Activated naive CD8-positive, alpha-beta T cell treated with anti-CD3 and anti-CD28 coated beads, Interleukin-2, amount 10 ng/mL, durations not matched to agents 7 days and 5 days (primary cell): Measurements from ENCODE around the gene KIAA0825. TPM values are rescaled to one million over a fixed set of nuclear protein-coding genes. Genes with fewer than 3 reads are reported as not detected.

Source experiments
- ATAC-seq: fragments of 150-1000 bp; cut with Tn5 transposase; one replicate; pipeline ENCODE4 v1.10.0; 2021; ENCODE audit warnings: low read depth, moderate library complexity
- POLR2A ChIA-PET: fragments of 350-600 bp; sonication (Branson Sonifier 250); formaldehyde crosslinking; loops from one replicate; lab custom pipeline; 2021; ENCODE audit warnings: antibody characterized with exemption; lab: Charles Lee
- DNase-seq: peaks from one replicate; pipeline ENCODE4 v3.0.0; 2021
- H3K27ac Mint-ChIP-seq: one replicate; pipeline ENCODE4 v1.8.0; 2022; ENCODE audit warnings: mild to moderate bottlenecking, mixed read lengths
- H3K27me3 Mint-ChIP-seq: one replicate; pipeline ENCODE4 v1.8.0; 2022; ENCODE audit warnings: mild to moderate bottlenecking, moderate library complexity, mixed read lengths
- H3K36me3 Mint-ChIP-seq: one replicate; pipeline ENCODE4 v1.8.0; 2021; ENCODE audit warnings: mild to moderate bottlenecking, mixed read lengths
- H3K4me1 Mint-ChIP-seq: one replicate; pipeline ENCODE4 v1.8.0; 2021; ENCODE audit warnings: mixed read lengths
- H3K4me3 Mint-ChIP-seq: one replicate; pipeline ENCODE4 v1.8.0; 2022; ENCODE audit warnings: mild to moderate bottlenecking, moderate library complexity, mixed read lengths
- H3K9me3 Mint-ChIP-seq: one replicate; pipeline ENCODE4 v1.8.0; 2021; ENCODE audit warnings: mixed read lengths
- total RNA-seq, 2 experiments: library from RNA; stranded (reverse); gene quantifications; one replicate each; pipeline ENCODE4 v1.2.3, GENCODE V29; 2021

Gene KIAA0825
- total RNA-seq, 2 experiments from 2014 or later, result 1.9 to 2.2 TPM

DNA sequence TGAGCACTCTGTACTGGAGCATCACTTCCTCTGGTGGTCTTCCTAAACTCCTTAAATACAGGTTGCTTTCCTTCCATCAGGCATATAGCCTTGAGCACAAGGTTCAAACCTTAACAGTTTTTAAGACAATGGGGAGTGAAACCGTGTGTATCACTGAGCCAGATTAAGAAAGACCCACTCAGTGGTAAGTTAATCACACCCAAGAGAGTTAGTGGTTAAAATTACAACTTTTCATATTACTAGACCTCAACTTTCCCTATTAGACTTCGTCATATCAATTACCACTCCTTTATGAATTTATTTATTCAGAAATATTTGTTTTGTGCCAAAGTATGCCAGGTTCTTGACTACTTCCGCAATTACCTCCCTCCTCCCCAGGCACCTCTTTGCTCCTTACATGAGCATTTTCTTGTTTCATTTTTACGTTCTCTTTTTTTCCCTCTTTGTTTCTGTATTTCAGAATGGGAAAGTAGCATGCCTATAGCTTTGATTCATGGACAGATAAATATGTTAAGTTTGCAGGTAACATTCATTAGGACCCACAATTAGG lies 351.0 kb downstream of the KIAA0825 start:
- no peak for ATAC-seq
- Mint-ChIP-seq H3K27ac (no peak overlapping the region), H3K27me3 (peaks cover 2% of the 10 kb centered on the region), H3K4me3 (no peak overlapping the region), H3K9me3 (peaks cover 3% of the 10 kb centered on the region), H3K4me1 (no peaks in the 10 kb centered on the region), H3K36me3 (no peaks in the 10 kb centered on the region)
- no peak for DNase-seq
- POLR2A ChIA-PET, result no interaction called here

DNA sequence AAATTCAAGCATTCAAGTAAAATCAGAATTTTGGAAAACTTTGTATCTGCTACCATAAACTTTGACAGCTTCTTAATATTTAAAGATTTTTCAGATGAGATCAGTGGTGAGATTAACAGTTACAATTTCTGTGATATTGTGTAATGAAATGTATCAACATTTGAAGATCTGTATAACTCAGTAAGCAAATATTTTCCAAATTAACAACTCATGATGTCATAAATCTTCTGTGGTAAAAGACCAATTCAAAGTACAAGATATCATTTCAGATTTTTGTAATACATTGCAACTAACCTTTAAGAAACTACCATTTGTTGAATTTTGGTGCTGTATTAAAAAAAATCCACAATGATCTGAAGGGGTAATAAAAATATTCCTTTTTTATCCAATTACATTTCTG lies 352.2 kb downstream of the KIAA0825 start:
- H3K9me3 Mint-ChIP-seq, result peaks cover 3% of the 10 kb centered on the region
- peaks cover 2% of the 10 kb centered on the region for H3K27me3 Mint-ChIP-seq
- no peak overlapping the region for H3K4me3 Mint-ChIP-seq
- POLR2A ChIA-PET, result no interaction called here
- no peaks in the 10 kb centered on the region for H3K4me1 Mint-ChIP-seq
- no peak overlapping the region for H3K27ac Mint-ChIP-seq
- no peaks in the 10 kb centered on the region for H3K36me3 Mint-ChIP-seq
- ATAC-seq (no peak), DNase-seq (no peak)

DNA sequence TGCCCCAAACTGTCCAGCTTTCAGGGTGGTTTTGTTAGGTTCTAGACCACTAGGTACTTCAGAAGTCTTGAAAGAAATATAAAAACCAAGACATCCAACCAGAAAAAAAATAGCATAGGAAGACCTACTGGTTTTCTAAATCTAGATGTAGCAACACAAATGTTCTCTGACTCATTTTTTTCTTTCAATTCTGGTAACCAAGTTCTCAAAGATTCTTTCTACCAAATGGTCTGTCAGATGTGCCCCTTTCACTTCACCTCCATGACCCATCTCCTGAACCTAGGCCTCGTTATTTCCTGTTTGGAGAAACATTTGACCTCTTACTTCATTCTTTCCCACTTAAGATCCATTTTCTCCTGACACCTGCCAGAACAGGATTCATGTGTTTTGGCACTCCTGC lies 355.3 kb downstream of the KIAA0825 start:
- no peak for DNase-seq
- Mint-ChIP-seq H3K9me3 (no peaks in the 10 kb centered on the region), H3K27me3 (peaks cover 2% of the 10 kb centered on the region), H3K4me1 (no peaks in the 10 kb centered on the region), H3K4me3 (no peak overlapping the region), H3K27ac (no peak overlapping the region), H3K36me3 (no peaks in the 10 kb centered on the region)
- ATAC-seq, result no peak
- POLR2A ChIA-PET, result no interaction called here

DNA sequence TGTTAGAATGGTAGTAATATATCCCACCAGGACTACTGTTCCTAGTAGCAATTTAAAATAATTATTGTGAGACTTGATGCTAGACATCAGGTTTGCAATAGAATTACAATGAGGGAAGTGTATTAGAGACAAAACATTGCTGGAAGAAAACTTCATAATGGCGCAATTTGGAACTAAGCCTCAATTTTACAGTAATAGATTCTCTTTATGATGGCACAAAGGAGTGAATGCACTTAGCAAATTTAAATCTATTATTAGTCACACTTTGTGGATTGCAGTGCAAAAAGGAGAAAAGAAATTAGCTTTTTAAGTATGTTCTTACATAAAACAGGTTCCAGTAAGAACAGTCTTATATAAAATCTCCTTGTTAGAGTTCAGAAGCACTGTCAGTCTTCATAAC lies 358.3 kb downstream of the KIAA0825 start:
- DNase-seq (no peak), ATAC-seq (no peak)
- Mint-ChIP-seq H3K4me1 (no peaks in the 10 kb centered on the region), H3K36me3 (no peaks in the 10 kb centered on the region), H3K27ac (no peak overlapping the region), H3K9me3 (no peaks in the 10 kb centered on the region), H3K27me3 (no peaks in the 10 kb centered on the region), H3K4me3 (no peak overlapping the region)
- POLR2A ChIA-PET, result no interaction called here

DNA sequence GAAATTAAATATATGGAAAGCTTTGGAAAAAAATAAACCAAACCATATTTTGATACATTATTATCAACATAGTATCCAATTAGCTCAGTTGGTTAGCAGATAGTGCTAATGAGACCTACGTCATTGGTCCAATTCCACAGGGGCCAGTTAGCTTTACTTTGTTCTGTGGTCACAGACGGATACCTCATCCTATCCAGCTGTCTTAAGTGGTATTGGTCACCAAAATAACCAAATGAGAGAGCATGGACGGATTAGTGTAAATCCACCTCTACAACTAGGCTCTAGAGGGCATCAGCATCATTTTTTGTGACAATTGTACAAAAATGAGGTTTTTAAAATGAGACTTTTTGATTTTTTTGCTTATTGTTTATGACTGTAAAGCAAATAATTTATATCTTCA lies 364.2 kb downstream of the KIAA0825 start:
- ATAC-seq, result no peak

DNA sequence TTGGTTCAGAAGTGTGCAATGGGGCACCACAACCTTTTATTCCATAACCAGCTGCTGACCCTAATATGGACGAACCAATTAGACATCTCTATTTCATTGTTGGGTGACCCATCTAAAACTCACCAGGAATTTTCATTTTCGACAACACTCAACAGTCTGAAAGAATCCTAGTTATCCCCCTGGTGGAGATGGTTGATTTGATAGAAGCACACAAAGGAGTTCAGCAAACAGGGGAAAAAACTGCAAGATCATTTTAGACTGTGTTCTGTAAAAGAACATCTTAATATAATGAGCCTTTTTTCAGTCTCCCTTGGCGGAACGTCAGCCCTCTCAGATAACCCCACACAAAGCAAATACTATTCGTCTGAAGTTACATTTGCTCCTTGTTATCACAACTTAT lies 367.4 kb downstream of the KIAA0825 start:
- Mint-ChIP-seq H3K27ac (no peak overlapping the region), H3K27me3 (peaks cover 2% of the 10 kb centered on the region), H3K9me3 (no peaks in the 10 kb centered on the region), H3K36me3 (no peaks in the 10 kb centered on the region), H3K4me1 (no peaks in the 10 kb centered on the region), H3K4me3 (no peak overlapping the region)
- no peak for DNase-seq
- ATAC-seq, result no peak
- POLR2A ChIA-PET, result no interaction called here

More for the DNA sequence above, 364.2 kb downstream of the KIAA0825 start:
- Mint-ChIP-seq H3K27ac (no peak overlapping the region), H3K4me3 (no peak overlapping the region), H3K4me1 (no peaks in the 10 kb centered on the region), H3K27me3 (no peaks in the 10 kb centered on the region), H3K36me3 (no peaks in the 10 kb centered on the region), H3K9me3 (no peaks in the 10 kb centered on the region)
- POLR2A ChIA-PET, result no interaction called here
- DNase-seq, result no peak

DNA sequence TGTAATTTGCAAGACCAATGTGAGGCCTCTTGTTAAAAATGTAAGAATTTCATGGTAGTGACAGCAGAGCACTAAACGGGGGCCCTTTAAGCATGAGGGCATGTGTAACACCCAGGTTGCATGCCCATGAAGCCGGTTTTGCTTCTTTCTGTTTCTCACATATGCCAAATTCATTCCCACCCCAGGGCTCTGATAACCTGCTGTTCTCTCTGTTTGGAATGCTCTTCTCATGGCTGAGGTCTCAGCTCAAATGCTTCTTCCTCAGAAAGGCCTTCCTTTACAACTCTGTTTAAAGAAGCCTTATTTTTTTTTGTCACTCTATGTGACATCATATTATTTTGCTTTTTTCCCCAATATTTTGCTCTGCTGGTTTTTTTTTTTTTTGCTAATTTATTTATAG lies 369.0 kb downstream of the KIAA0825 start:
- H3K4me1 Mint-ChIP-seq, result no peaks in the 10 kb centered on the region
- H3K36me3 Mint-ChIP-seq, result no peaks in the 10 kb centered on the region
- ATAC-seq (no peak), DNase-seq (no peak)
- H3K27ac Mint-ChIP-seq, result no peak overlapping the region
- no peak overlapping the region for H3K4me3 Mint-ChIP-seq
- H3K9me3 Mint-ChIP-seq, result no peaks in the 10 kb centered on the region
- peaks cover 2% of the 10 kb centered on the region for H3K27me3 Mint-ChIP-seq
- POLR2A ChIA-PET, result no interaction called here

DNA sequence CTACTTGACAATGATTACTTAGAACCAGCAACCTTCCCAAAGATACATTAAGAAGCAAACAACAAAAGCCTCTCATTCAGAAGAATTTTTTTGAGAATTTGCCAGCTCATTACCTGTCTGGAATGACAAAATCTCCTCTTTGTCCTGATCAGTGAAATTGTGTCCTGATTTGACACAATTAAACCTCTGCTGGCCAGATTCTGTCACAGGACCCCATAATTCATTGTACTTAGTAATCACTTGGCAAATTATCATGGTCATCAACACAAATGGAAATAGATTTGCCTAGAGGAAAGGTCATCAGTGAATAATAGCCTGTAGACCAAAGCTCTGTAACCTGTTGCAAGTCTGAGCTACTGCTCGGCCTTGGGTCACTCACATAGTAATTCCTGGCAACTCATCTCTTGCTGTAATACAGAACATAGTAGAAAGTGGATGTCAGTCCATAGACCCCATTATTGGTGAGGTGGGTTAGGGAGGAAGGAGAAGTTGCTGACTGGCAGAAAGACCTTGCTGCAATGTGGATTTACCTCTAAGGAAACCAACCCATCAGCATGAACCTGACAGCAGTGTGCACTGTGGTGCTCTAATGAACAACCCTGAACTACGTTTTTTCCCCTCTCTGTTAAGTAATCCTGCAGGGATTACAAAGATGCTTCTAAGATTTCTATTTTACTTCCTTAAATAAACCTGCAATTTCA lies 370.1 kb downstream of the KIAA0825 start:
- DNase-seq (no peak), ATAC-seq (no peak)
- no peaks in the 10 kb centered on the region for H3K4me1 Mint-ChIP-seq
- H3K9me3 Mint-ChIP-seq, result no peaks in the 10 kb centered on the region
- POLR2A ChIA-PET, result no interaction called here
- H3K27me3 Mint-ChIP-seq, result peaks cover 2% of the 10 kb centered on the region
- H3K27ac Mint-ChIP-seq, result no peak overlapping the region
- H3K36me3 Mint-ChIP-seq, result no peaks in the 10 kb centered on the region
- H3K4me3 Mint-ChIP-seq, result no peak overlapping the region

DNA sequence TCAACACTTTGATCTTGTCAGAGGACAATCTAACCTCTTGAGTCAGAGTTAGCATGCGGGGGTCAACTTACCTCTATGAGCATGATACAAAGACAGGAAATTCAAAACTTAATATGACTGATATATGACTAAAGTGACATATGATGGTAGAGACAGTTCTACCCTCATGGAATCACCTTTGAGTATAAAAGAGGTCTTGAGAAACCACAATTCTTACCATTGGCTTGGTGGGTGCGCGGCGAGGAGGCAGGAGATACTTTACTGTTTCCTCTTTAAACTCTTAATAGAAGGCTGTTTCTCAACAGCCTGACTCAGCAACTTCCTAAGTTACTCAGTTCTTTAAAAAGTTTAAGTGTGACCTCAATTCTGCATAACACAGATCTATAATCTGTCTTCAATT lies 372.8 kb downstream of the KIAA0825 start:
- H3K4me1 Mint-ChIP-seq, result no peaks in the 10 kb centered on the region
- no peak for DNase-seq
- H3K36me3 Mint-ChIP-seq, result no peaks in the 10 kb centered on the region
- no peak overlapping the region for H3K4me3 Mint-ChIP-seq
- H3K9me3 Mint-ChIP-seq, result no peaks in the 10 kb centered on the region
- no peak overlapping the region for H3K27ac Mint-ChIP-seq
- H3K27me3 Mint-ChIP-seq, result peaks cover 2% of the 10 kb centered on the region
- POLR2A ChIA-PET, result no interaction called here
- ATAC-seq, result no peak

DNA sequence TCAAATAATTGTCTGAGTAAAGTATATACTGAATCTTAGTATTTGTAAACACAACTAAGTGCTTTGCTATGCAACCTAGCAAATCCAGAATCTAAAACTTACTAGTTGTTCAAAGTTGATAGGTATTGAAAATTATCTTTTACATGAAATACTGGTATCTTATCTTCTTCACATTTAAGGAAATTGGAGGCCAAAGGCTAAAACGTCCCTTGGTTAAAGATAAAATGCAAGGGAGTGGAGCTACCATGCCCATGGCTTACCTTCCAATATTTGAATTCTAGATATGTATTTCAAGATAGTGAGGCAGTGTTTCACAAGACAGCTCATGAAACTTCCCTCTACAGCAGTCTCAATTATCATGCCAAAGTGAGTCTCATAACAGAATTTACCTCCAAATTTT lies 373.5 kb downstream of the KIAA0825 start:
- no peaks in the 10 kb centered on the region for H3K4me1 Mint-ChIP-seq
- H3K27me3 Mint-ChIP-seq, result peaks cover 2% of the 10 kb centered on the region
- no peak overlapping the region for H3K27ac Mint-ChIP-seq
- H3K9me3 Mint-ChIP-seq, result no peaks in the 10 kb centered on the region
- H3K36me3 Mint-ChIP-seq, result no peaks in the 10 kb centered on the region
- ATAC-seq (no peak), DNase-seq (no peak)
- no peak overlapping the region for H3K4me3 Mint-ChIP-seq
- POLR2A ChIA-PET, result no interaction called here

DNA sequence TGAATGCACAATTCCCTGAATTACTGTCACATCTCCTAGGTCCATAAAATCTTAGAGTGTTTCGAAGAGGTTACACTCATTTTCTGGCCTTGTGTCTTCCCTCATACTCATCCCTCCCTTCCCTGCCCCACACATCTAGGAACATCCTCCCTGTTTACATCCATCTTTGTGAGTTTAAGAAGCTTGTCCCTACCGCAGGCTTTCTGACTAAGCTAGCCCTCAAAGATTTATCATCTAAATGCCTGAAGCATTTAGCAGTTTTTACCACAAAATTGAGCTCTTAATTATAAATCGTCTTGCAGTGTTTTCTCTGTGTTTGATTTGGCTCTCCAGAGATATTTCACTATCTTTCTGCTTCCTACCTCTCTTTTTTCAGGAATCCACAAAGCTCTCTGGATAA lies 374.8 kb downstream of the KIAA0825 start:
- H3K4me3 Mint-ChIP-seq, result no peak overlapping the region
- H3K4me1 Mint-ChIP-seq, result no peaks in the 10 kb centered on the region
- no peak for ATAC-seq
- no peaks in the 10 kb centered on the region for H3K36me3 Mint-ChIP-seq
- H3K27ac Mint-ChIP-seq, result no peak overlapping the region
- no peak for DNase-seq
- POLR2A ChIA-PET, result no interaction called here
- no peaks in the 10 kb centered on the region for H3K9me3 Mint-ChIP-seq
- peaks cover 3% of the 10 kb centered on the region for H3K27me3 Mint-ChIP-seq

DNA sequence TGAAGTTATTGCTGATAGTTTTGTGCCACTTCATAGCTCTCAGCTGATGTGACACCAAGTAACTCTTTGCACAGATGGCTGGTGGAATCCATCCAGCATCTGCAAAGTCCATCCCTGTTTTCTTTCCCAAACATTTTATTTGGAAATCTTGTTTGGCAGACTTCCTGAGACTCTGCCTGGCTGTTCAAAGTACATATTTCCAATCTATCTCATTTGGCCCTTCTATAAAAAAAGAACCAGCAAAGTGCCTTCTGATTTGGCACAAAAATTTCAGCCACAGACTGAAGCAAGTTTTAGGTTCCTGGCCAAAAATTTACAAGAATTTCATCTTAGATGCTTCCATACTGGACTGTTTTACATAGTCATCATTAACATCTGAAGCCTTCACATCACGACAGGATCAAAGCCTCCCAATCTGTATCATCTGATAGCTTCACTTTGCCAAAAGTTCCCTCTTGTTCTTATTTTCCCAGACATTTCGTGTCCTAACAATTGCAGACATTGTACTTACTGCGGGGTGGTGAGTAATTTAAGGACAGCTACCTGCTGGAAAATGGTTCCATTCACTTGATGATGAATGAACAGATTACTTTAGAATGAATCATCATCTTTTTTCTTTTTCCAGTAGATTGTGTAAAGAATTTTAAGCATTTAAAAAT lies 377.3 kb downstream of the KIAA0825 start:
- H3K27ac Mint-ChIP-seq, result no peak overlapping the region
- ATAC-seq, result no peak
- peaks cover 4% of the 10 kb centered on the region for H3K27me3 Mint-ChIP-seq
- no peaks in the 10 kb centered on the region for H3K36me3 Mint-ChIP-seq
- peaks cover under 1% of the 10 kb centered on the region for H3K9me3 Mint-ChIP-seq
- no peak overlapping the region for H3K4me3 Mint-ChIP-seq
- DNase-seq, result no peak
- POLR2A ChIA-PET, result no interaction called here
- no peaks in the 10 kb centered on the region for H3K4me1 Mint-ChIP-seq

DNA sequence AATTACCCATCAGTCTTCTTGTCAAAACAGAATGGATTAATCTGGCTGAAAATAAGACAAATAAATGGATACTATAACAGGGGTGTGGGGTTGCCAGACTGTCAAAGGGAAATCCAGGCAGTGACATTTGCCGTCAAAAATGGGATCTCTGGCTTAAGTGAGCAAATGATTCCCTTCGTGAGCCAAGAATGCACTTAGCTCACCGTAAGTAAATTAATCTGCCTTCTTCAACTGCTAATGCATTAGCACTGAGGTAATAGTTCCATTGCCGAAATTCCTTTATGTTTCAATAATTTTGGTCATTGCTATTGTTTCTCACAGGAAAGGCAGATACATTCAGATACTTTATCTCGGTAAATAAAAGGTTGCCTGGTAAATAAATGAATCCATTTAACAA lies 377.8 kb downstream of the KIAA0825 start:
- Mint-ChIP-seq H3K9me3 (peaks cover 3% of the 10 kb centered on the region), H3K27me3 (peaks cover 4% of the 10 kb centered on the region), H3K4me1 (no peaks in the 10 kb centered on the region), H3K36me3 (no peaks in the 10 kb centered on the region), H3K4me3 (no peak overlapping the region), H3K27ac (no peak overlapping the region)
- ATAC-seq, result no peak
- no peak for DNase-seq
- POLR2A ChIA-PET, result no interaction called here

DNA sequence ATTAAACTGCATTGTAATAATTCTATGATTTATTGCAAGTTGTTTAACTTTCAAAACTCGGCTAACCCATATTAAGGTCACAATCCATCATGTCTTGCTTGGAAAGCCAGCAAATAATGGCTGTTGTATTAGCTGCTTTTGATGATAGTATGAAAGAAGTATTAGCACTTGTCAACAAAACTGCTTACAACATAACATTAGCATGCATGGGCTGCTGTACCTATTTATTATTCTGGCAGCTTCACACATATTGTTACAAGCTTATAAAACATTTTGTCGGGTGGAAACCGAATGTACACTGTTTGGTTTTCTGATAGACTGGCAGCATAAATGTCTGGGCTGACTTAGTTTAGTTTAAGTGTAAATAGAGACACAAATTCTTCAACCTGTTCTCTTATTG lies 378.3 kb downstream of the KIAA0825 start:
- Mint-ChIP-seq H3K36me3 (no peaks in the 10 kb centered on the region), H3K27ac (no peak overlapping the region)
- ATAC-seq, result no peak

More for the DNA sequence above, 378.3 kb downstream of the KIAA0825 start:
- POLR2A ChIA-PET, result no interaction called here
- peaks cover 4% of the 10 kb centered on the region for H3K27me3 Mint-ChIP-seq
- DNase-seq, result no peak
- H3K4me3 Mint-ChIP-seq, result no peak overlapping the region
- no peaks in the 10 kb centered on the region for H3K4me1 Mint-ChIP-seq
- peaks cover 4% of the 10 kb centered on the region for H3K9me3 Mint-ChIP-seq
